B cell (primary cell): ENCODE data around the gene ZNF718. TPM values are rescaled to one million over a fixed set of nuclear protein-coding genes. Genes with fewer than 3 reads are reported as not detected.
A peak's percentile ranks its signal among the peaks of the same experiment; 100 is the strongest.
"Not testable (repeated sequence)": the region's sequence is repeated elsewhere in the genome, so short reads cannot be mapped to it uniquely, and the experiment has no call there.

Source experiments
- ATAC-seq: fragments of 200-7000 bp; cut with Tn5 transposase; one replicate; pipeline ENCODE4 v1.10.0; 2021; ENCODE audit warnings: low read depth, mild to moderate bottlenecking, moderate number of reproducible peaks, moderate library complexity
- CTCF ChIA-PET: fragments of 350-600 bp; sonication (Branson Sonifier 250); formaldehyde crosslinking; loops from one replicate; lab custom pipeline; 2021; ENCODE audit warnings: antibody characterized with exemption, inconsistent platforms; lab: Charles Lee
- POLR2A ChIA-PET: fragments of 350-600 bp; sonication (Branson Sonifier 250); formaldehyde crosslinking; loops from one replicate; lab custom pipeline; 2021; ENCODE audit warnings: antibody characterized with exemption; lab: Charles Lee
- DNase-seq: peaks from one replicate; pipeline ENCODE4 v3.0.0; 2013
- H2AFZ ChIP-seq: 2 replicates; pipeline ENCODE4 v1.6.1; 2012; ENCODE audit warnings: mild to moderate bottlenecking, low read depth, low read length; ENCODE audit not compliant: insufficient read depth, poor library complexity, severe bottlenecking
- H3K27ac ChIP-seq, 2 donors: 1 replicate in 1 of 2; 2 replicates in 1 of 2; pipeline ENCODE4 v1.5.1; 2012 to 2013; ENCODE audit warnings: low read length in 2 of 2, mild to moderate bottlenecking in 2 of 2, moderate library complexity in 1 of 2
- H3K27me3 ChIP-seq, 4 experiments: fragments of 200-600 bp in 1 of 4; sonication (generic) in 1 of 4; replicated peaks in 1 of 4; 1 replicate in 2 of 4; 2 replicates in 2 of 4; pipeline versions ENCODE4 v1.6.1 to v1.7.0; 2013 to 2016; ENCODE audit warnings: low read length in 3 of 4, mild to moderate bottlenecking in 2 of 4, mixed read lengths in 1 of 4, moderate library complexity in 1 of 4; ENCODE audit not compliant: insufficient read depth in 4 of 4, control insufficient read depth in 3 of 4; ENCODE audit errors: control extremely low read depth in 1 of 4
- H3K36me3 ChIP-seq, 2 experiments: replicated peaks in 1 of 2; 1 replicate in 1 of 2; 2 replicates in 1 of 2; pipeline versions ENCODE4 v1.6.1 to v1.7.1; 2013; ENCODE audit warnings: low read length in 1 of 2; ENCODE audit not compliant: insufficient read depth in 2 of 2, control insufficient read depth in 1 of 2; ENCODE audit errors: control extremely low read depth in 1 of 2, extremely low read depth in 1 of 2
- H3K4me1 ChIP-seq, 2 donors: fragments of 200-600 bp in 1 of 2; sonication (generic) in 1 of 2; 1 replicate in 1 of 2; 2 replicates in 1 of 2; pipeline versions ENCODE4 v1.5.1 to v1.6.1; 2013 to 2017; ENCODE audit warnings: low read length in 2 of 2; ENCODE audit not compliant: control insufficient read depth in 2 of 2, insufficient read depth in 2 of 2
- H3K4me2 ChIP-seq: replicated peaks from 2 replicates; pipeline ENCODE3; 2012; ENCODE audit warnings: mild to moderate bottlenecking, low read depth, low read length; ENCODE audit not compliant: poor library complexity, severe bottlenecking
- H3K4me3 ChIP-seq, 5 experiments: fragments of 200-600 bp in 1 of 5; sonication (generic) in 1 of 5; 1 replicate in 3 of 5; 2 replicates in 2 of 5; pipeline versions ENCODE4 v1.5.1 to v1.7.0; 2011 to 2016; ENCODE audit warnings: low read length in 4 of 5, mild to moderate bottlenecking in 4 of 5, low read depth in 2 of 5, control low read depth in 1 of 5, moderate library complexity in 1 of 5; ENCODE audit not compliant: insufficient read depth in 1 of 5; ENCODE audit errors: control extremely low read depth in 1 of 5, extremely low read depth in 1 of 5
- H3K79me2 ChIP-seq: fragments of 200-600 bp; sonication (generic); one replicate; pipeline ENCODE4 v1.6.0; 2016; ENCODE audit warnings: low read length; ENCODE audit not compliant: control insufficient read depth, insufficient read depth
- H3K9ac ChIP-seq: fragments of 200-600 bp; sonication (generic); 2 replicates; pipeline ENCODE4 v1.6.1; 2017; ENCODE audit warnings: mild to moderate bottlenecking, low read length, moderate library complexity
- H3K9me3 ChIP-seq, 3 donors: one replicate each; pipeline versions ENCODE4 v1.6.1 to v1.7.1; 2013; ENCODE audit warnings: low read length in 2 of 3; ENCODE audit not compliant: control insufficient read depth in 2 of 3, insufficient read depth in 1 of 3; ENCODE audit errors: control extremely low read depth in 1 of 3
- H4K20me1 ChIP-seq: 2 replicates; pipeline ENCODE4 v1.6.0; 2012; ENCODE audit warnings: mild to moderate bottlenecking, low read length; ENCODE audit not compliant: insufficient read depth, control insufficient read depth, poor library complexity, severe bottlenecking
- H3K27ac Mint-ChIP-seq: one replicate; pipeline ENCODE4 v1.8.0; 2021; ENCODE audit warnings: mixed read lengths
- H3K27me3 Mint-ChIP-seq: one replicate; pipeline ENCODE4 v1.8.0; 2021; ENCODE audit warnings: mixed read lengths
- H3K4me1 Mint-ChIP-seq: one replicate; pipeline ENCODE4 v1.8.0; 2021; ENCODE audit warnings: mixed read lengths
- H3K4me3 Mint-ChIP-seq: one replicate; pipeline ENCODE4 v1.8.0; 2021; ENCODE audit warnings: mixed read lengths
- H3K9me3 Mint-ChIP-seq: one replicate; pipeline ENCODE4 v1.8.0; 2022; ENCODE audit warnings: mixed read lengths; ENCODE audit not compliant: insufficient read depth
- EZH2 ChIP-seq: IDR thresholded peaks from 2 replicates; pipeline ENCODE4 v1.6.1; 2012; ENCODE audit warnings: borderline replicate concordance, low read depth, mild to moderate bottlenecking, moderate library complexity, low read length; ENCODE audit not compliant: insufficient read depth, poor library complexity, severe bottlenecking
- WGBS: methylation state at CpG from one replicate; pipeline ENCODE4 v1.1.5; 2013; ENCODE audit warnings: missing lambda C conversion rate; ENCODE audit not compliant: insufficient coverage; 5-methylcytosine and 5-hydroxymethylcytosine counted together
- intact Hi-C: fragments of 100-400 bp; cut with micrococcal nuclease; formaldehyde crosslinking; loops from one replicate; pipeline ENCODE4 v1.10.0; 2022
- polyA plus RNA-seq: library from polyadenylated mRNA; depleted of rRNA; stranded (reverse); fragments of >200 nt; gene quantifications from 2 replicates; pipeline ENCODE4 v1.2.3, GENCODE V29; 2012
- total RNA-seq, 2 donors: library from RNA; stranded (reverse); fragments of 120-200 nt in 1 of 2; gene quantifications; 1 replicate in 1 of 2; 2 replicates in 1 of 2; pipeline versions ENCODE4 v1.2.3 to v1.2.4, GENCODE V29; 2013 to 2022

ZNF718 gene
- total and polyA plus RNA-seq, 2 donors (not counting 1 experiment from before 2014, with no cell fraction given) = 5.3 to 18.0 TPM

DNA sequence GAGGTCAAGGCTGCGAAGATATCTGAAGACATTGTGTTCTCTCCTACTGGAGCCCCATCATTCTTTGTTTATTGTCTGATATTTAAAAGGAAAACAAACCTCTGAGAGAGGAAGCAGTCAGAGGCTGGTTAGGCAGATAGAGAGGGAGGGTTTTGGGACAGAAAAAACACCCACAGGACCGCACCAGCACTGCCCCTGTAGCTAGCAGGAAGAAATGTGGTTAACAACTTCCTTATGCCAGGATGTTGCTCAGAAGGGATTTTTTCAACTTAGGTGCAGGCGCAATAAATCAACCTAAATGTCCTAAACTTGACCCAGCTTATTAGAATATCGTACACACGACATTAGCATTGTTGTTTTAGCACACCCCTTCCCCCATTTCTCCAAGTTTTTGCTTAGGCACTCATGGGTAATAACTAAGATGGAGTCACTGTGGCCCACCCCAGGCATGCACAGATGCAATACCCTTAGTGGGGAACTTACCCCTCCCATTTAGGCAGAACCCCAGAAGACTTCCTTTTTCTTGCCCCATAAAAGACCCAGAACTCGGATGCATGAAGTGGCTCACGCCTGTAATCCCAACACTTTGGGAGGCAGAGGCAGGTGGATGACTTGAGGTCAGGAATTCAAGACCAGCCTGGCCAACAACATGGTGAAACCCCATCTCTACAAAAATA, 2.8 kb upstream of the ZNF718 start:
- peak overlapping the region; percentile 45 for H3K4me3 Mint-ChIP-seq
- ATAC-seq = no peak
- peaks cover 37% of the 10 kb centered on the region for H3K4me1 Mint-ChIP-seq
- POLR2A ChIA-PET = no interaction called here
- WGBS = 0% methylated on average over 3 of the region's 7 CpGs
- peak; percentile 23 for DNase-seq
- no peak for TF ChIP-seq EZH2
- H3K4me2 ChIP-seq = peak overlapping the region; percentile 3
- intact Hi-C loops = loop anchor here (5.0 kb wide), 2 partner anchors 121 to 216 kb away; partner anchors contain the start of gene ZNF141
- H3K9ac ChIP-seq = no peak overlapping the region
- peaks cover 13% of the 10 kb centered on the region for H3K9me3 Mint-ChIP-seq
- H3K27ac Mint-ChIP-seq = peak overlapping the region; percentile 26
- no peaks in the 10 kb centered on the region for H3K36me3 ChIP-seq
- H3K4me3 ChIP-seq = no peak overlapping the region
- H2AFZ ChIP-seq = peak overlapping the region; percentile 41
- H3K4me1 ChIP-seq = peaks cover 17 to 30% of the 10 kb centered on the region in 2 donors
- CTCF ChIA-PET = interaction anchor here (1.2 kb wide), 1 partner anchor 22 kb away, joined by 3 read pairs; no protein-coding TSS in a partner anchor
- H3K27me3 Mint-ChIP-seq = no peaks in the 10 kb centered on the region
- peaks cover 18% of the 10 kb centered on the region for H3K79me2 ChIP-seq
- H3K27me3 ChIP-seq = no peaks in the 10 kb centered on the region
- H3K9me3 ChIP-seq = peaks cover 15 to 60% (median 30%) of the 10 kb centered on the region in 3 donors
- H3K27ac ChIP-seq = no peak overlapping the region
- peaks cover 4% of the 10 kb centered on the region for H4K20me1 ChIP-seq

DNA sequence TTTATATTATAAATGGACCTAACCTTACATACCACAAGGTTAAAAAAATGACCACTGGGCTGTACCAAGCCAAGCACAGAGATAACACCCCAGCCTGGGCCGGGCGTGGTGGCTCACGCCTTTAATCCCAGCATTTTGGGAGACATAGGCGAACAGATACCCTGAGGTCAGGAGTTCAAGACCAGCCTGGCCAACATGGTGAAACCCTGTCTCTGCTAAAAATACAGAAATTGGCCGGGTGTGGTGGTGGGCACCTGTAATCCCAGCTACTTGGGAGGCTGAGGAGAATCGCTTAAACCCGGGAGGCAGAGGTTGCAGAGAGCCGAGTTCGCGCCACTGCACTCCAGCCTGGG, 403 bp upstream of the ZNF718 start:
- peak overlapping the region; percentile 98 for H3K27ac Mint-ChIP-seq
- Histone ChIP-seq H3K79me2 (peaks cover 41% of the 10 kb centered on the region), H3K36me3 (peaks cover 10 to 21% of the 10 kb centered on the region in 2 experiments), H3K9me3 (peaks cover 21 to 61% (median 23%) of the 10 kb centered on the region in 3 donors), H3K4me3 (peak overlapping the region; percentile 56 to 88 (median 80)), H3K9ac (peak overlapping the region; percentile 85), H3K27ac (peak overlapping the region; percentile 70 to 82), H3K4me1 (peaks cover 17 to 30% of the 10 kb centered on the region in 2 donors), H3K4me2 (peak overlapping the region; percentile 79), H2AFZ (peak overlapping the region; percentile 89)
- POLR2A ChIA-PET, H4K20me1 ChIP-seq, H3K27me3 ChIP-seq, H3K9me3 Mint-ChIP-seq, H3K27me3 Mint-ChIP-seq, ATAC-seq, DNase-seq: not testable (repeated sequence)
- CTCF ChIA-PET = interaction anchor here (1.5 to 2.6 kb wide), 3 partner anchors 11 to 210 kb away, joined by 3 to 10 read pairs (median 7); no protein-coding TSS in a partner anchor
- intact Hi-C loops = loop anchor here (5.0 kb wide), 2 partner anchors 118 to 213 kb away; partner anchors contain the start of gene ZNF141
- WGBS = 93% methylated on average over 5 of the region's 10 CpGs
- H3K4me3 Mint-ChIP-seq = peak overlapping the region; percentile 97
- peaks cover 32% of the 10 kb centered on the region for H3K4me1 Mint-ChIP-seq
